Measurements from ENCODE around the gene SYCE1.

The SYCE1 gene

DNA sequence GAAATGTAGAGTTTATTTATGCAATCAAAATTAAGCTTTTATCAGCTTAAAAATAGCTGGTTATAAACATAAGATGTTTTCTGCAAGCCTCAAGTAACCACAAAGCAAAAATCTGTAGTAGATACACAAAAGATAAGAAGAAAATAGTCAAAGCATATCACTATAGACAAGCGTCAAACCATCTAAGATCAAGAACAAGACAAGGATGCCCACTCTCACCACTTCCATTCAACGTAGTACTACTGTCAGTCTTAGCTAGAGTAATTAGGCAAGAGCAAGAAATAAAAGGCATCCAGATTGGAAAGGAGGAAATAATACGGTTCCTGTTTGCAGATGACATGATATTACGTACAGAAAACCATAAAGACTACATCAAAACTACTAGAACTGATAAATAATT lies 55.7 kb downstream of the SYCE1 start:
- no peak for DNase-seq
